NCI-H1436 (cell line): Measurements from ENCODE around the gene GALNT2.

ENCODE experiments used
- DNase-seq: peaks from one replicate; lab custom pipeline; 2025; lab: John Stamatoyannopoulos, UW

The GALNT2 gene

DNA sequence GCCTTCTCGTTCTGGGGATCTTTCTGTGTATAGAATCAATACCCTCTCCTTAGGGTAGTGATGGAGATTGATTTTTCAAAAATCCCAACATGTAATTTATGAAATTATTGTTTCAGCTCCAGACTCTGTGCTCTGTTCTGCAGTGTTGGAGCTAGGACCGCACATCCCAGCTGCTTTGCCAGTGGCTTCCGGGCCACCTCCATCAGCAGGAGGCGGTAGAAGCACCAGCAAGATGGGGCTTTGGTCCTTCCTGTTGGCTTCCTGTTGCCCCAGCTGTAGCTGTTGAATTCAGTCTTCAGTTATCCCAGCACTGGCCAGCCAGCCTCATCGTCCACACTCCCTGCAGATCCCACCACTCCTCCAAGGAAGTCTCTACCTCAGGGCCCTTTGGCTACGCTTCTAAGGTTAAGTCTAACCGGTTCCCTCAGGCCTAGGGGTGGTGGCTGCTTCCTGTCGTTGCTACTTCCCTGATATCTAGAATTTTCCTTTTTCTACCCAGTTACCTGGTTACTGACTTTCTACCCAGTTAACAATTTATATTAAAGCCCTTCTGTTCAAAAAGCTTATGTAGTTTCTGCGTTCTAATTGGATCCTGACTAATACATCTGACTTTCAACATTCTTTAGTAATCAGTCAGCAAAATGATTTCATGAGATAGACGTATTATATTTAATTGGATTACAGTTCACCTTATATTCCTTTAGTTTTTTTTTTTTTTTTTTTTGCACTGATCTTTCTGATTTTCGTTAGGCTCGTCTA, 24.6 kb downstream of the GALNT2 start:
- no peak for DNase-seq

DNA sequence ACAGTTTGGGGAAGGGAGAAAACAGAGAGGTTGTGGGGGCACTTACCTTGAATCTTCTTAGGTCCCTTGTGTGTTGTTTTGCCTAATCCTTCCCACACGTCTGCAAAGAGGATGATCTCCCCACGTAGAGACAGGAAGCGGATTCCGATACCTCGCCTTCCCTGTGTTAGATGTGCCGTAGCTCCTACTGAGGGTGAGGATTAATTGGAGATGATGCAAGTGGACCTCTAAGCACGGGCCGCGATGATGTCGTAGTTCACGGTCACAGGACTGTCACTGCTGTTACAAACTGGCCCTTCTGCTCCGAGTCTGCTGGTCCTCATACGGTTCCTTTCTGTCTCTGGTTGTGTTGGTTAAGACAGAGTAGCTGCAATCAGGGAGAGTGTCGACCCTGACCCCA, 27.7 kb downstream of the GALNT2 start:
- no peak for DNase-seq

DNA sequence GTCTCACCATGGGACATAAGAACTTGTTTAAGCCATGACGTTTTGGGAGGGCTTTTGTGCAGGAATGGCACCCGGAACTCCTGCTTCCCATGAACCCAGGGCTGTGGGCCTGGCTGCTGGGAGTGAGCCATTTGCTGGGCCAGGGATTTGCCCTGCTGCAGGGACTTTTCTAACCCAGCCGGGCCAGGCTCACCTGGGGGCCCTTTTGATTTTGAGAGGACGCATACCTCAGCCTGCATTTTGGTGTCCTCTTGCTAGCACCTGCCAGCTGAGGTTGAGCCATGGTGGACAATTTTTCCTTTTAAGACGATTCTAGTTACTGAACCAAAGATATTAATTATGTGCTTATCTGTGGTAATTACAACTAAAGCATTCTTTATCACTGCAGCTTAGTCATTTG, 28.9 kb downstream of the GALNT2 start:
- DNase-seq: no peak

DNA sequence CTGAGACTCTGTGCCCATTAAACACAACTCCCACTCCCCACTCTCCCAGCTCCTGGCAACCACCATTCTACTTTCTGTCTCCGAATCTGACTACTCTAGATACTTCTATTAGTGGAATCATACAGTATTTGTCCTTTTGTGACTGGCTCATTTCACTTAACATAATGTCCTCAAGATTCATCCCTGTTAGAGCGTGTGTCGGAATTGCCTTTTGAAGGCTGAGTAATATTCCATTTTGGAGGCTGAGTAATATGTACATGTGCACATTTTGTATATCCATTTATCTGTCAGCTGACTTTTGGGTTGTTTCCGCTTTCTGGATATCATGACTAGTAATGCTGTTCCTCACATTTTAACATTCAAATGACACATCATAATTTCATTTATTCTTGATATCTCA, 30.3 kb downstream of the GALNT2 start:
- no peak for DNase-seq

DNA sequence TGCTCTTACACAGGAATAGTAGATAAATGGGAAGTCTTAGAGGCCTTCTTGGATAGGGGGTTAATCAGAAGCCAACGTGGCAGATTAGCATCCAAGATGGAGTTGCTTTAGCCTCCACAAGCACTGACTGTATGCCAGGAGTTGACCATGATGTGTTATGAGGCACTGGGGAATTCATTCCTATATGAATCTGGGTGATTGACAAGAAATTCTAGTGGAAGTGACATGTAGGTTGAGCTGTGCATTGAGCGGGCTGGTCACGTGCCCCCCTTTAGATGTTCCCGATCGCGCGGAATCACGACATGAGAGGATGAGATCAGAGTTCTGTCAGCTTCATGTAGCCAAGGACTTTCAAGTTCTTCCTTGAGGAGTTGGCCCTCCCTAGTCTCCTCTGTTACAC, 31.7 kb downstream of the GALNT2 start:
- DNase-seq: no peak

DNA sequence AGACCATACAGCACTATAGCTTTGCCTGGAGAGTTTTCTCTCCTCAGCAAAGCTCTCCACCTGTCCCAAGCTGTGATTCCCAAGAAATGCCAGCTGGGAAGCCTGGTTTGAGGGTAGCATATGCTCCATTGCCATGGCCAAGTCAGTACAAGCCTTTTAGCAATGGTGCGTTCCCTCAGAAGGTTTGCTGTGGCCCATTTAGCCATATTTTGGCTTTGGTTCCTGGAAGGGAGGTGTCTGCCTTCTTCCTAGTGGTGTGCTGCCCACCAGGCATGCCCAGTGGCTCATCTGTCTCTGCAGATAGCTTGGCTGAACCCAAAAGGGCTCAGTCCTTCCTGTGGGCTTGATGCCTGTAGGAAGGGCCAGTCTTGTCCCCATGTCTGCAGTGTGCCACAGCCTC, 32.4 kb downstream of the GALNT2 start:
- DNase-seq: no peak

DNA sequence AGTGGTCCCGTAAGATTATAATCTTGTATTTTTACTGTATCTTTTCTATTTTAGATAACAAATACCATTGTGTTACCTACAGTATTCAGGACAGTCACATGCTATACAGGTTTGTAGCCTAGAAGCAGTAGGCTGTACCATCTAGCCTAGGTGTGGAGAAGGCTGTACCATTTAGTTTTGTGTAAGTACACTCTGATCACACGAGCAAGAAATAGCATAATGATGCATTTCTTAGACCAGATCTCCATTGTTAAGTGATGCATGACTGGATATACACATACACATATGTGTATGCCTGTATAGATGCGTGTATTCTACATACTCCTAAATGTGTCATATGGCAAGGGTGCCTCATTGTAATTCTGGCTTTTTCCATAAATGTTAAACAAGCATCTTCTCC, 33.9 kb downstream of the GALNT2 start:
- no peak for DNase-seq

DNA sequence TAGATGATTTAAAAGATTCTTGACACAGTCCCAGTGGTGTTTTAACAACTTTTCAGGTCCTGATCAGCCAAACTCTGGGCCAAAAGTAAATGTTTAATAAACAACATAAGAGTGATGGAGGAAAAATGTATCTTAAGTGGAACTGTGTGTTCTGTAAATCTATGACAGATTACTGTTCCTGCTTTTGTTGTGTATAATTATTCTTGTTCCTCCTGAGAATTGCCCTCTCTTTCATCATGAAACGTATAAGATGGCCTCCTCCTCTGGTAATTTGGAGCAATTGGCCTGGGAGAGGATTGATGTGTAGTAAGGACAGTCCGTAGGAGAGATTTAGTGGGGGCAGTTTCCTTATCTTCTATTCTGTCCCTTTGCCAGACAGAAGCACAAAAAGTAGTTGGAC, 34.5 kb downstream of the GALNT2 start:
- peak; percentile 60 for DNase-seq

DNA sequence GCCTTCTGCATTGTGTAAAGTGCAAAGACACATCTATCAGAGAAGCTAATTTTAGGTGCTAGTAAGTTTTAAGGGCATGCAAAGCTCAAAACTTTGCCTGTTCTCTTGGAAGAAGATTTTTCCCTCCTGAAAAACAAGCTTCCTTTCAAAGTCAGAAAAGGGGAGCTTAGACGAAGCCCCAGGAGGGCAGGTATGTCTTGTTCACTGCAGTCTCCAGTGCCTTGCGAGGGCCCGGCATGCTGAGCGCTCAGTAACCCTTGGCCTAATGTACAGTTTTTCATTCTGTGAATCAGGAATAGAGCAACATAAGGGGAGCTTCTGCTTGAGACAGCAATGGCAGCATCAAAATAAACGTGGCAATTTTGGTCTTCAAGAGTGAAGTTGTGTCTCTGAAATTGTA, 35.0 kb downstream of the GALNT2 start:
- no peak for DNase-seq

DNA sequence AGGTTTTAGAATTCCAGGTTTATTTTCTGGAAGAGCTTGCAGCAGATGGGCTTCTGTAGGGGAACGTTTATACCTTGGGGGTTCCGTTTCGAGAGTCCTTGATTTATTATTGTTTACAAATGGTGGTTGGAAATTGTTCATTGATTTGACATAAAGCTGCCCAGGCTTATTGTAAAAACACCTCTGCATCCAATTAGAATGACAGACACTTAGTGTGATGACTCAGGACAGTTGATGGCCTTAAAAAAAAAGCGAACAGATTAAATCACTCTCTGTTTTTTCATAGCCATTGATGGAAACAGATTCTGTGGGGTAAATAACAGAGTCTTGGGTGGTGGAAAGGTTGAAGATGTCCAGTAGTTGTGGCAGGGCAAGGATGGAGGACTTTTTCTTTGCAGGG, 35.4 kb downstream of the GALNT2 start:
- no peak for DNase-seq

DNA sequence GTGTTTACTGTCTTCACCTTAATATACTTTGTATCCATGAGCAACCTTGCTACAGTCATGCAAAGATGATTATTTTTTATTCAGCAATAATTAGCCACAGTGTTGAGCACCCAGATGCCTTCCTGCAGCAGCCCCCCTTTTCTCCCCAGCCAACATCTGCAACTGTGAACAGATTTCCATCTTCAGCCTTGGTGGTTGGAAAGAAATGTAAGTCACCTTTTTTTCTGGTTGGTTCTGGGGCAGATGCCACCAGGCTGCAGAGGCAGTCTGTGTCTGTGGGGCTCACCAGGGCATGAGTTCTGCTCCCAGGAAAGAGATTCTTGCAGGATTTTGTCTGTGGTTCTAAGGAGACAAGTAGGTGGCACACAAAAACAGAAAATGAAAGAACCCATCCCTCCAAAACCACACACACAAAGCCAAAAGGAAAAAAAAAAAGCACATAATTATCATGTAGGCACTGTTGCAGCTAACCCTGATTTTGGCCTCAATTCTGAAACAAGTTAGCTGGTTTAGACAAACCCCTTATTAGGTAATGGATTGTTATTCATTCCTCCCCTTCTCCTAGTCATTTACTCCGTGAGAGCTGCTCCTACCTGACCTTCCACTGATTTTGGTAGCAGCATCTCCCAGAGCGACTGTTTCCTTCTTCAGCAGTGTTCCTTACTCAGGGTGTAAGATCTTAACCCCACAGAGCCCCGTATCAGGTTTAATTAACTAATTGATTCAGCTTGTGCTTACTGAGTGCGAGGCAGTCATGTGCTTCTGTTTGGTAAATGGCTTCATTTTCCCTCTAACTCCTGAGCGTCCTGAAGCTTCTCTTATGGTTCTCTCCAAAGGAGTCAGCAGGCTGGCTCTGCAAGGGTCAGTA, 36.5 kb downstream of the GALNT2 start:
- DNase-seq: no peak

DNA sequence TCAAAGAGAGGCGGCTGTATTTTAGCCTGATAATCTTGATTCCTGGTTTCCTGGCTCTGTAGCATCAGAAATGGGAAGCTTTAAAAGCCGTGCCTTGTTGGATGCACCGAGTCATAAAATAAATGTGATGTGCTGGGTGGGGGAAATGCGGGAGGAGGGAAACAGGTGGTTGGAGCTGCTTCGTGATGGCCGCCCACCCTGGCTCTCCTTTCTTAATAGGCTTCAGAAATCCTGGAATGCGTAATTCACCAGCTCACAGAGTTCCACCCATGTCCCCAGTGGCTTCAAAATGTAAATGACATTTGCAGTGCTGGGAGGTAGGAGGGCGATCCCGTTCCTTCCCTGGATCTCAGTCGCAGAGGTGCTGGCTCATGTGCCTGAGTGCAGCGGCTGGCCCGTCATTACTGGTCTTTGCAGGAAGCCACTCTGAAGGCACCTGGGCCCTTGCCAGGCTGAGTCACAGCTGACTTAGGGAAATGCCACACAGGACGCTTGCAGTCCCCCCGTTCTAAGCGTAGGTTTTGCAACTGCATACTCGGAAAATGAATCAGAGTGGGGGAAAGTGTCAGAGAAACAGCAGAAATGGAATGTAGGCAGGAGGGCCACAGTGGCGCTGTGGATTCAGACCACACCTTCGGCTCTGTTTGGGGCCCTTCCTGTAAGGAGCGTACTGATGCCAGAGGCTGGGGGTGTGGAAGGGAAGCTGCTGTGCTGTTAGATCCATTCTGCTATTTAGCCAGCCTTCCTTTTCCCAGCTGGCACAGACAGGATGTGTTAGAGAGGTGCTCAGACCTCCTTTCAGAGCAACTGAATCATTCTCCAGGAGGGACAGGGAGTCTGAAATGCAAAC, 37.6 kb downstream of the GALNT2 start:
- DNase-seq: peak; percentile 70

DNA sequence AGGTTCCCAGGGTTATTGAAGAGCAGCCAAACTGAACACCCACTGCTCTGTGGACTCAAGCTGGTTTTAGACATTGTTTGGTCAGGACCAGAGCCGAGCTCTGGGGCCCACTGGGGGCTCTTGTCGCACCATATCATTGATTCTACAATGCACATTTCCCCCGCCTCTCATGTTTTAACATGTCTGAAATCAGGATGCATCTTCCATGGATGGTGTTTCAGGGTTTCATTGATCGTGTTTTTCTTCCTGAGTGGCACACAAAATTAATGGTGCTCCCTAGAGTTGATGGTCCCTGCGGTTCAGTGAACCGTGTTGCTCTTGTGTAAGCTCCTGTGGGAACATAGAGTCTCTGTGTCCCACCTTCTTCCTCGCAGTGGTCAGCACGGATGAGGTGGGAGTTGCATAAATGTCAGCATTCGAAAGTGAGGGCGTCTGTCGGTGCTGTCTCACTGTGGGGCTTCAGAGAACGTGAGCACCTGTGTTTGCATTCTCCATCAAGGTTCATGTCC, 38.3 kb downstream of the GALNT2 start:
- no peak for DNase-seq

DNA sequence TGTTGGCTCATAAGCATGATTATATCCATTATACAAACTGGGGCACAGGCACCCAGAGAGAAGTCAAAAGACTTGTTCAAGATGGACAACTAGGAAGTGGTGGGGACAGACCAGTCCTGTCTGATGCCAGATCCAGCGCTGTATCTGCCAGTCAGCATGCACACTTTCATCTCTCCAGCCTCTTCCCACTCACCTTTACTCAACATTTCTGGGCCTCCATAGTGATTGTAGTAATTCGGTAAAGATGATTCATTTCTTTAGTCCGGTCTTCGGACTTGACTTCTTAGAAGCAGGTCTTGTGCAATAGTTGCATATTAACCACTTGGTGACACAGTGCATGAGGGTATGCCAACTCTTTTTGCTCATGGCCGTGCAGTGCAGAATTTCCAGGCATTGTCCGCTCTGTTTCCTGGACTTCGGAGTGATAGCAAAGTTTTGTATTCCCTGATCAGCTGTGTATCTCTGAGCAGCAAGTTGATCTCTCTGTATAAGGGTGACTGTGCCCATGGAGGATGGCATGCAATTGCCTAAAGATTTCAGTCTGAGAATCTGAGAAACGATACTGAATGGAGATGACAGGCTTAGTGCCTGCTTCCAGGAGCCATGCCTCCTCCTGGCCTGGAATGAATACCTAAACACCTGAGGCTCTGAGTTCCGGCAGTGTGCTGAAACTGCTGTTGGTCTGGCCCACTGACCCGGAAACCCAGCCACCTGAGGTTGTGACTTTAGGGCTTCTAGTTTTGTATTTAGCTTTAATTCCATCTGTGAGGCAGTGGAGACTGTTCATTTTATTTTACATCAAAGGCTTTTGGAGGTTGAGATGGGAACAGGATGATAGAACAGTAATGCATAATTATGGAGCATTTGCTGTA, 39.0 kb downstream of the GALNT2 start:
- DNase-seq: no peak

DNA sequence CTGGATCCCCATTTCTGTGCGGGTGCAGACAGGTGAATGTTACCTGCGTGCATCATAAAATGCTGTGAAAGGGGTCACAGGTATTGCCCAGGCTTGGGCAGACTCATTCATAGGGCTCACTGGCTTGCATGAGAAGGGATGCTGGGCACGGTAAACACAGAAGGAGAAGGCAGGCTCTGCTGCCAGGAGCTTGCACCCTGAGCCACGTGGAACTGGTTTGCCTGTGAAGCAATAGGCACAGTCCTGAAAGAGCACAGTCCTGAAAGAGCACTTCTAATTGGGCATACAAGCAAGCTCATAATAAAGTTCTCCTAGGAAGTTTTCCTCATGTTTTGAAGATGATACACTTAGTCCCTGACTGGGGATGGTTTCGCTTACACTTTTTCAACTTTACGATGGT, 40.9 kb downstream of the GALNT2 start:
- DNase-seq: no peak

DNA sequence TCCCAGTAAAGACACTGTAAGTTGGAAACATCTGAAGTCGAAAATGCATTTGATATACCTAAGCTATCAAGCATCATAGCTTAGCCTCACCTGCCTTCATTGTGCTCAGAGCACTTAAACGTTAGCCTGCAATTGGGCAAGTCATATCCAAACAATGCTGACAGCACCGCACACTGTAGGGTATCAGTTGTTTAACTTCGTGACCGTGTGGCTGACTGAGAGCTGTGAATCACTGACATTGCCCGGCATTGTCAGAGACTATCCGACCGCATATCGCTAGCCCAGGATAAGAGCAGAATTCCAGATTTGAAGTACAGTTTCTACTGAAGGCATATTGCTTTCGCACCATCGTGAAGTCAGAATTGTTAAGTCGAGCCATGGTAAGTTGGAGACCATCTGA, 41.5 kb downstream of the GALNT2 start:
- DNase-seq: no peak

DNA sequence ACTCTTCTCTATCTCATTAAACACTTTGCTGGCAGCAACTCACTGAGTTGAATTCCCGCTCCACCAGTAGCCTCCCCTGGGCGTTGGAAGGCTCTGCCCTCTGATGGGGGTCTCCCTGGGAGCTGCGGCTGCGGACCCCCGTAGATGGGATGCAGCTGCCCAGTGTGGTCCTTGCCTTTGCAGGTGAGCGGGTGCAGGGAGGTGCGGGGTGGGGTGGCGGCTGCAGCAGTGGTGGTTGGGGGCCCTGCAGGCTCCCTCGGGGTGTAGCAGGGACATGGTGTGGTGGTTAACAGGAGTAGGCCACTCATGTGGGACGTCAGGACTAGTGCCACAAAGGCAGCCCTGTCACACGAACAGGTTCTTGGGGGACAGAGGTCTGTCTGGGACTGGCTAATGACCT, 42.0 kb downstream of the GALNT2 start:
- no peak for DNase-seq

DNA sequence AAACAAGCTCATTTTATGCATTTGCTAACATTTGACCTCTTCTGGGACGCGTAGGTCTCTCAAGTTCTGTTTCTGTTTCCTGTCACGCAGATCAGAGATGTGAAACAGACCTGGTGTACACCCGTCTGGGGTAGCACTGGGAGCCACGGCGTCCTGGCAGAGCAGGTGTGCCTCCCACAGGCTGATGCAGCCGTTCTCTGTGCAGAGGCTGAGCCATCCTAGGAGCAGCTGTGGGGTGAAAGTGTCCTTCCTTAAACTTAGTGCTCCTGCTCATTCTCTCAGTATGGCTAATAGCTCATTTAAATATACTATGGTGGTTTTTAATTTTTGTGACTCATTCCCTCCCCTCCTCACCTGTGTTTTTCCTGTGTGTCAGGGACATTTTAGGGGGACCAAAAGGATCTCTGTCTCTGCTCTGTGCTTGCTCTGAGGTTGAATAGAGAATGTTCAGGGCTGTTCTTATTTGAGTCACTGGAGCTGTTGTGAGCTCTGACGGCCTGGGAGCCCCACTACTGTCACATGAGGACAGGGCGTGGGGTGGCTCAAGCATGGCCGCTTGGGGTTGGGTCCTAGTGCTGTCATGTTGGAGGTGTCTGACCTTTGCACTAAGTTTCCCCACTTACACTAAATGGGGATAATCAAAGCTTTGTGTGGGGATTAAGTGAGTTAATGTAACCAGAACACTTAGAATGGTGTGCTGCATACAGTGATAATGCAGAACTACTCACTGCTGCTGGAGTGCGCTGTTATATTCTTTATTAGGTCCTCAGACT, 43.0 kb downstream of the GALNT2 start:
- no peak for DNase-seq

DNA sequence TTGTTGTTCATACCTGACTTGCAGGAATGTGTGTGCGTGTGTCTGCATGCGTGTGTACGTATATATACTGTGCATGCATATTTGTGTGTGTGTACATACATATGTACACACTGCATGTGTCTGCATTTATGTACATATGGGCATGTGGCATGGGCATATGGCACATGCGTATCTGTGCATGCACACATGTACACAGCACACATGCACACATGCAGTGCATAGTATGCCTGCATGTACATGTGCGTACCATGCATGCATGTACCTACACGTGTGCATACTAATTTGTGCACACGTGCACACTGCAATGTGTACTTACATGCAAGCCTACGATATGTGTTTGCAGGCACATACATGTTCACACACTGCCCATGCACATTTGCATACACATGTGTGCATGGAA, 43.9 kb downstream of the GALNT2 start:
- DNase-seq: no peak

DNA sequence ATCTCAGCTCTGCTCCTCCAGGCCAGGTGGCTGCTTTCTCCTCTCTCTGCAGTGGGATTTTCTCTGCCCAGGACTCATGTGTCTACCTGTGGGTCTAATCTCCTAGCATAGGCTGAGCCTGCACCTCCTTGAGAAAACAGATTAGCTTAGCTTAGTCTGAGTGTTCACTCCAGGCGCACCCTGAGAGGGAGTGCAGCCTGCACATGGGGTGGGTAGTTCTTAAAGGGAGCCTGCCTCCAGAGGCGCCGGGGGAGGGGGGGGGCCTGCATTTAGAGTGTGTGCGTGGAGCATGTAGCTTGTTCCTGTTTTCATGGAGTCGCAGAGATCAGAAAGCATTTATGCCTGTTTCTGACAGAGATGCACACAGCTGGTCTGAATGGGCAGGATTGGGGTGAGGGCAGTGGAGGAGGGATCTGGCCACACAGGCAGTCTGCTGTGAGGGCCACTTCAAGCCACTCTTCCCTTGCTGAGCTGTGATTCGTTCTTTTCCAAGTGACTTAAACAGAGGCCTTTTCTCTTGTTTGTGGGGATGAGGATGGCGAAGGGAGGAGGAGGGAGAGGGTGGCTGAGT, 45.2 kb downstream of the GALNT2 start:
- DNase-seq: no peak
